AG20443 (cell line): ENCODE results near the gene HBM.
"Not testable (repeated sequence)": the region's sequence is repeated elsewhere in the genome, so short reads cannot be mapped to it uniquely, and the experiment has no call there.

Experiments used
- DNase-seq: peaks from one replicate; pipeline ENCODE4 v3.0.0; 2012; ENCODE audit warnings: low spot score, mixed read lengths

Gene HBM

DNA sequence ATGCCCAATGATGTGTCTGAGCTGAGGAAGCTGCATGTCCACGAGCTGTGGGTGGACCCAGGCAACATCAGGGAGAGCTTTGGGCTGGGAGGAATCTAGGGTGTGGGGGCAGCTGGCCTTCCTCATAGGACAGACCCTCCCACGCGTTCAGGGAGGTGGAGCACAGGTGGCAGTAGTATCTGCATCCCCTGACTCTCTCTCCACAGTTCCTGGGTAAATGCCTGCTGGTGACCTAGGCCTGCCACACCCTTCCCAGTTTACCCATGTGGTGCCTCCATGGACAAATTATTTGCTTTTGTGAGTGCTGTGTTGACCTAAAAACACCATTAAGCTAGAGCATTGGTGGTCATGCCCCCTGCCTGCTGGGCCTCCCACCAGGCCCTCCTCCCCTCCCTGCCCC lies 3.2 kb downstream of the HBM start:
- DNase-seq: no peak

DNA sequence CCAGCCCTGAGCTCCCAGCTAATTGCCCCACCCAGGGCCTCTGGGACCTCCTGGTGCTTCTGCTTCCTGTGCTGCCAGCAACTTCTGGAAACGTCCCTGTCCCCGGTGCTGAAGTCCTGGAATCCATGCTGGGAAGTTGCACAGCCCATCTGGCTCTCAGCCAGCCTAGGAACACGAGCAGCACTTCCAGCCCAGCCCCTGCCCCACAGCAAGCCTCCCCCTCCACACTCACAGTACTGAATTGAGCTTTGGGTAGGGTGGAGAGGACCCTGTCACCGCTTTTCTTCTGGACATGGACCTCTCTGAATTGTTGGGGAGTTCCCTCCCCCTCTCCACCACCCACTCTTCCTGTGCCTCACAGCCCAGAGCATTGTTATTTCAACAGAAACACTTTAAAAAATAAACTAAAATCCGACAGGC lies 4.3 kb downstream of the HBM start:
- DNase-seq: not testable (repeated sequence)

DNA sequence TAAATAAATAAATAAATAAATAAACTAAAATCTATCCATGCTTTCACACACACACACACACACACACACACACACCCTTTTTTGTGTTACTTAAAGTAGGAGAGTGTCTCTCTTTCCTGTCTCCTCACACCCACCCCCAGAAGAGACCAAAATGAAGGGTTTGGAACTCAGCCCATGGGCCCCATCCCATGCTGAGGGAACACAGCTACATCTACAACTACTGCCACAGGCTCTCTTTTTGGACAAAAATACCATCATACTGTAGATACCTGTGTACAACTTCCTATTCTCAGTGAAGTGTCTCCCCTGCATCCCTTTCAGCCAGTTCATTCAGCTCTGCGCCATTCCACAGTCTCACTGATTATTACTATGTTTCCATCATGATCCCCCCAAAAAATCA lies 5.0 kb downstream of the HBM start:
- DNase-seq: no peak

DNA sequence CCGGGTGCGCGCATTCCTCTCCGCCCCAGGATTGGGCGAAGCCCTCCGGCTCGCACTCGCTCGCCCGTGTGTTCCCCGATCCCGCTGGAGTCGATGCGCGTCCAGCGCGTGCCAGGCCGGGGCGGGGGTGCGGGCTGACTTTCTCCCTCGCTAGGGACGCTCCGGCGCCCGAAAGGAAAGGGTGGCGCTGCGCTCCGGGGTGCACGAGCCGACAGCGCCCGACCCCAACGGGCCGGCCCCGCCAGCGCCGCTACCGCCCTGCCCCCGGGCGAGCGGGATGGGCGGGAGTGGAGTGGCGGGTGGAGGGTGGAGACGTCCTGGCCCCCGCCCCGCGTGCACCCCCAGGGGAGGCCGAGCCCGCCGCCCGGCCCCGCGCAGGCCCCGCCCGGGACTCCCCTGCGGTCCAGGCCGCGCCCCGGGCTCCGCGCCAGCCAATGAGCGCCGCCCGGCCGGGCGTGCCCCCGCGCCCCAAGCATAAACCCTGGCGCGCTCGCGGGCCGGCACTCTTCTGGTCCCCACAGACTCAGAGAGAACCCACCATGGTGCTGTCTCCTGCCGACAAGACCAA lies 6.7 kb downstream of the HBM start, which contains the start of gene HBA2:
Gene HBA2 (plus strand): TSS at position 503 of the 568 bp plus-strand sequence. CDS start 37 bp downstream, at position 540.
- not testable (repeated sequence) for DNase-seq

DNA sequence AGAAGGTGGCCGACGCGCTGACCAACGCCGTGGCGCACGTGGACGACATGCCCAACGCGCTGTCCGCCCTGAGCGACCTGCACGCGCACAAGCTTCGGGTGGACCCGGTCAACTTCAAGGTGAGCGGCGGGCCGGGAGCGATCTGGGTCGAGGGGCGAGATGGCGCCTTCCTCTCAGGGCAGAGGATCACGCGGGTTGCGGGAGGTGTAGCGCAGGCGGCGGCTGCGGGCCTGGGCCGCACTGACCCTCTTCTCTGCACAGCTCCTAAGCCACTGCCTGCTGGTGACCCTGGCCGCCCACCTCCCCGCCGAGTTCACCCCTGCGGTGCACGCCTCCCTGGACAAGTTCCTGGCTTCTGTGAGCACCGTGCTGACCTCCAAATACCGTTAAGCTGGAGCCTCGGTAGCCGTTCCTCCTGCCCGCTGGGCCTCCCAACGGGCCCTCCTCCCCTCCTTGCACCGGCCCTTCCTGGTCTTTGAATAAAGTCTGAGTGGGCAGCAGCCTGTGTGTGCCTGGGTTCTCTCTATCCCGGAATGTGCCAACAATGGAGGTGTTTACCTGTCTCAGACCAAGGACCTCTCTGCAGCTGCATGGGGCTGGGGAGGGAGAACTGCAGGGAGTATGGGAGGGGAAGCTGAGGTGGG lies 7.6 kb downstream of the HBM start:
- not testable (repeated sequence) for DNase-seq

DNA sequence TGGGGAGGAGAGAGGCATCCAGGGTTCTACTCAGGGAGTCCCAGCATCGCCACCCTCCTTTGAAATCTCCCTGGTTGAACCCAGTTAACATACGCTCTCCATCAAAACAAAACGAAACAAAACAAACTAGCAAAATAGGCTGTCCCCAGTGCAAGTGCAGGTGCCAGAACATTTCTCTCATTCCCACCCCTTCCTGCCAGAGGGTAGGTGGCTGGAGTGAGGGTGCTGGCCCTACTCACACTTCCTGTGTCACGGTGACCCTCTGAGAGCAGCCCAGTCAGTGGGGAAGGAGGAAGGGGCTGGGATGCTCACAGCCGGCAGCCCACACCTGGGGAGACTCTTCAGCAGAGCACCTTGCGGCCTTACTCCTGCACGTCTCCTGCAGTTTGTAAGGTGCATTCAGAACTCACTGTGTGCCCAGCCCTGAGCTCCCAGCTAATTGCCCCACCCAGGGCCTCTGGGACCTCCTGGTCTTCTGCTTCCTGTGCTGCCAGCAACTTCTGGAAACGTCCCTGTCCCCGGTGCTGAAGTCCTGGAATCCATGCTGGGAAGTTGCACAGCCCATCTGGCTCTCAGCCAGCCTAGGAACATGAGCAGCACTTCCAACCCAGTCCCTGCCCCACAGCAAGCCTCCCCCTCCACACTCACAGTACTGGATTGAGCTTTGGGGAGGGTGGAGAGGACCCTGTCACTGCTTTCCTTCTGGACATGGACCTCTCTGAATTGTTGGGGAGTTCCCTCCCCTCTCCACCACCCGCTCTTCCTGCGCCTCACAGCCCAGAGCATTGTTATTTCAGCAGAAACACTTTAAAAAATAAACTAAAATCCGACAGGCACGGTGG lies 8.4 kb downstream of the HBM start:
- DNase-seq: peak; percentile 13

DNA sequence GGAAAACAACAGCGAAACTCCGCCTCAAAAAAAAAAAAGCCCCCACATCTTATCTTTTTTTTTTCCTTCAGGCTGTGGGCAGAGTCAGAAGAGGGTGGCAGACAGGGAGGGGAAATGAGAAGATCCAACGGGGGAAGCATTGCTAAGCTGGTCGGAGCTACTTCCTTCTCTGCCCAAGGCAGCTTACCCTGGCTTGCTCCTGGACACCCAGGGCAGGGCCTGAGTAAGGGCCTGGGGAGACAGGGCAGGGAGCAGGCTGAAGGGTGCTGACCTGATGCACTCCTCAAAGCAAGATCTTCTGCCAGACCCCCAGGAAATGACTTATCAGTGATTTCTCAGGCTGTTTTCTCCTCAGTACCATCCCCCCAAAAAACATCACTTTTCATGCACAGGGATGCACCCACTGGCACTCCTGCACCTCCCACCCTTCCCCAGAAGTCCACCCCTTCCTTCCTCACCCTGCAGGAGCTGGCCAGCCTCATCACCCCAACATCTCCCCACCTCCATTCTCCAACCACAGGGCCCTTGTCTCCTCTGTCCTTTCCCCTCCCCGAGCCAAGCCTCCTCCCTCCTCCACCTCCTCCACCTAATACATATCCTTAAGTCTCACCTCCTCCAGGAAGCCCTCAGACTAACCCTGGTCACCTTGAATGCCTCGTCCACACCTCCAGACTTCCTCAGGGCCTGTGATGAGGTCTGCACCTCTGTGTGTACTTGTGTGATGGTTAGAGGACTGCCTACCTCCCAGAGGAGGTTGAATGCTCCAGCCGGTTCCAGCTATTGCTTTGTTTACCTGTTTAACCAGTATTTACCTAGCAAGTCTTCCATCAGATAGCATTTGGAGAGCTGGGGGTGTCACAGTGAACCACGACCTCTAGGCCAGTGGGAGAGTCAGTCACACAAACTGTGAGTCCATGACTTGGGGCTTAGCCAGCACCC lies 9.5 kb downstream of the HBM start:
- peak; percentile 8 for DNase-seq

DNA sequence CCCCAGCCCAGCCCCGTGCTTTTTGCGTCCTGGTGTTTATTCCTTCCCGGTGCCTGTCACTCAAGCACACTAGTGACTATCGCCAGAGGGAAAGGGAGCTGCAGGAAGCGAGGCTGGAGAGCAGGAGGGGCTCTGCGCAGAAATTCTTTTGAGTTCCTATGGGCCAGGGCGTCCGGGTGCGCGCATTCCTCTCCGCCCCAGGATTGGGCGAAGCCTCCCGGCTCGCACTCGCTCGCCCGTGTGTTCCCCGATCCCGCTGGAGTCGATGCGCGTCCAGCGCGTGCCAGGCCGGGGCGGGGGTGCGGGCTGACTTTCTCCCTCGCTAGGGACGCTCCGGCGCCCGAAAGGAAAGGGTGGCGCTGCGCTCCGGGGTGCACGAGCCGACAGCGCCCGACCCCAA lies 10.2 kb downstream of the HBM start:
- DNase-seq: not testable (repeated sequence)

DNA sequence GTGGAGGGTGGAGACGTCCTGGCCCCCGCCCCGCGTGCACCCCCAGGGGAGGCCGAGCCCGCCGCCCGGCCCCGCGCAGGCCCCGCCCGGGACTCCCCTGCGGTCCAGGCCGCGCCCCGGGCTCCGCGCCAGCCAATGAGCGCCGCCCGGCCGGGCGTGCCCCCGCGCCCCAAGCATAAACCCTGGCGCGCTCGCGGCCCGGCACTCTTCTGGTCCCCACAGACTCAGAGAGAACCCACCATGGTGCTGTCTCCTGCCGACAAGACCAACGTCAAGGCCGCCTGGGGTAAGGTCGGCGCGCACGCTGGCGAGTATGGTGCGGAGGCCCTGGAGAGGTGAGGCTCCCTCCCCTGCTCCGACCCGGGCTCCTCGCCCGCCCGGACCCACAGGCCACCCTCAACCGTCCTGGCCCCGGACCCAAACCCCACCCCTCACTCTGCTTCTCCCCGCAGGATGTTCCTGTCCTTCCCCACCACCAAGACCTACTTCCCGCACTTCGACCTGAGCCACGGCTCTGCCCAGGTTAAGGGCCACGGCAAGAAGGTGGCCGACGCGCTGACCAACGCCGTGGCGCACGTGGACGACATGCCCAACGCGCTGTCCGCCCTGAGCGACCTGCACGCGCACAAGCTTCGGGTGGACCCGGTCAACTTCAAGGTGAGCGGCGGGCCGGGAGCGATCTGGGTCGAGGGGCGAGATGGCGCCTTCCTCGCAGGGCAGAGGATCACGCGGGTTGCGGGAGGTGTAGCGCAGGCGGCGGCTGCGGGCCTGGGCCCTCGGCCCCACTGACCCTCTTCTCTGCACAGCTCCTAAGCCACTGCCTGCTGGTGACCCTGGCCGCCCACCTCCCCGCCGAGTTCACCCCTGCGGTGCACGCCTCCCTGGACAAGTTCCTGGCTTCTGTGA lies 11.0 kb downstream of the HBM start, which contains the start of gene HBA1:
Gene HBA1 (plus strand): TSS at position 204 of the 906 bp plus-strand sequence. CDS start 37 bp downstream, at position 241.
- DNase-seq: not testable (repeated sequence)

DNA sequence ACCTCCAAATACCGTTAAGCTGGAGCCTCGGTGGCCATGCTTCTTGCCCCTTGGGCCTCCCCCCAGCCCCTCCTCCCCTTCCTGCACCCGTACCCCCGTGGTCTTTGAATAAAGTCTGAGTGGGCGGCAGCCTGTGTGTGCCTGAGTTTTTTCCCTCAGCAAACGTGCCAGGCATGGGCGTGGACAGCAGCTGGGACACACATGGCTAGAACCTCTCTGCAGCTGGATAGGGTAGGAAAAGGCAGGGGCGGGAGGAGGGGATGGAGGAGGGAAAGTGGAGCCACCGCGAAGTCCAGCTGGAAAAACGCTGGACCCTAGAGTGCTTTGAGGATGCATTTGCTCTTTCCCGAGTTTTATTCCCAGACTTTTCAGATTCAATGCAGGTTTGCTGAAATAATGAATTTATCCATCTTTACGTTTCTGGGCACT lies 11.6 kb downstream of the HBM start:
- DNase-seq: peak; percentile 64

DNA sequence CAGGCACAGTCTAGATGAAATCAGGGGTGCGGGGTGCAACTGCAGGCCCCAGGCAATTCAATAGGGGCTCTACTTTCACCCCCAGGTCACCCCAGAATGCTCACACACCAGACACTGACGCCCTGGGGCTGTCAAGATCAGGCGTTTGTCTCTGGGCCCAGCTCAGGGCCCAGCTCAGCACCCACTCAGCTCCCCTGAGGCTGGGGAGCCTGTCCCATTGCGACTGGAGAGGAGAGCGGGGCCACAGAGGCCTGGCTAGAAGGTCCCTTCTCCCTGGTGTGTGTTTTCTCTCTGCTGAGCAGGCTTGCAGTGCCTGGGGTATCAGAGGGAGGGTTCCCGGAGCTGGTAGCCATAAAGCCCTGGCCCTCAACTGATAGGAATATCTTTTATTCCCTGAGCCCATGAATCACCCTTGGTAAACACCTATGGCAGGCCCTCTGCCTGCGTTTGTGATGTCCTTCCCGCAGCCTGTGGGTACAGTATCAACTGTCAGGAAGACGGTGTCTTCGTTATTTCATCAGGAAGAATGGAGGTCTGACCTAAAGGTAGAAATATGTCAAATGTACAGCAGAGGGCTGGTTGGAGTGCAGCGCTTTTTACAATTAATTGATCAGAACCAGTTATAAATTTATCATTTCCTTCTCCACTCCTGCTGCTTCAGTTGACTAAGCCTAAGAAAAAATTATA lies 12.3 kb downstream of the HBM start:
- no peak for DNase-seq

DNA sequence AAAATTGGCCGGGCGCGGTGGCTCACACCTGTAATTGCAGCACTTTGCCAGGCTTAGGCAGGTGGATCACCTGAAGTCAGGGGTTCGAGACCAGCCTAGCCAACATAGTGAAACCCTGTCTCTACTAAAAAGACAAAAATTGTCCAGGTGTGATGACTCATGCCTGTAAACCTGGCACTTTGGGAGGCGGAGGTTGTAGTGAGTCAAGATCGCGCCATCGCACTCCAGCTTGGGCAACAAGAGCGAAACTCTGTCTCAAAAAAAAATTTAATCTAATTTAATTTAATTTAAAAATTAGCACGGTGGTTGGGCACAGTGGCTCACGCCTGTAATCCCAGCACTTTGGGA lies 12.9 kb downstream of the HBM start:
- DNase-seq: no peak

DNA sequence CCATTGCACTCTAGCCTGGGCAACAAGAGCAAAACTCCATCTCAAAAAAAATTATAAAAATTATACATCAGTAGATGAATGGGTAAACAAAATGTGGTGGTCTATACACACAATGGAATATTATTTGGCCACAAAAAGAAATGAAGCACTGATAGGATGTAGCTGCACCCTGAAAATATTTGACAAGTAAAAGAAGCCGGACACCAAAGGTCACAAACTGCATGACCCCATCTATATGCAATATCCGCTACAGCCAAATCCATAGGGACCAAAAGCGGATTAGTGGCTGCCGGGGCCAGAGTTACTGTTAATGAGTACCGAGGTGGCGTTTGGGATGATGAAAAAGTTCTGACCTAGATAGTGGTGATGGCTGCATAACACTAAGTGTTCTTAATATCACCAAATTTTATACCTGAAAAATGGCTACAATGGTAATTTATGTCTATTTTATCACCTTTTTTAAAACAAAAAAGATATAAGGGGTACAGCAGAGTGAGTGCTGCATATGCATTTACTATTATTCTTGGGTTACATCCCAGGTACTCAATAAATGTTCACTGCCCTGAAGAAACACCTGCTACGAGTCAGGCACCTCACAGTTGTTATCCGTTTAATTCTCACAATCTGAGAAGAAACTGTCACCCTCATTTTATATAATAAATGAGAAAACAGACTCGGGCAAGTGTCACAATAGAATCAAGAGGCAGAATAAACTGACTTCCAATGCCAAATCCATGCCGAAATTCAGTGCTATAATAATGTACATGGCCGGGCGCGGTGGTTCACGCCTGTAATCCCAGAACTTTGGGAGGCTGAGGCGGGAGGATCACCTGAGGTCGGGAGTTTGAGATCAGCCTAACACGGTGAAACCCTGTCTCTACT lies 13.7 kb downstream of the HBM start:
- DNase-seq: no peak

DNA sequence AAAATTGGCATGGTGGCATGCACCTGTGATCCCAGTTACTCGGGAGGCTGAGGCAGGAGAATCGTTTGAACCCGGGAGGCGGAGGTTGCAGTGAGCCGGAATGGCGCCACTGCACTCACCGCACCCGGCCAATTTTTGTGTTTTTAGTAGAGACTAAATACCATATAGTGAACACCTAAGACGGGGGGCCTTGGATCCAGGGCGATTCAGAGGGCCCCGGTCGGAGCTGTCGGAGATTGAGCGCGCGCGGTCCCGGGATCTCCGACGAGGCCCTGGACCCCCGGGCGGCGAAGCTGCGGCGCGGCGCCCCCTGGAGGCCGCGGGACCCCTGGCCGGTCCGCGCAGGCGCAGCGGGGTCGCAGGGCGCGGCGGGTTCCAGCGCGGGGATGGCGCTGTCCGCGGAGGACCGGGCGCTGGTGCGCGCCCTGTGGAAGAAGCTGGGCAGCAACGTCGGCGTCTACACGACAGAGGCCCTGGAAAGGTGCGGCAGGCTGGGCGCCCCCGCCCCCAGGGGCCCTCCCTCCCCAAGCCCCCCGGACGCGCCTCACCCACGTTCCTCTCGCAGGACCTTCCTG lies 14.4 kb downstream of the HBM start, which contains the start of gene HBQ1:
Gene HBQ1 (plus strand): TSS at position 359 of the 575 bp plus-strand sequence. CDS start 28 bp downstream, at position 387.
- DNase-seq: peak; percentile 89

DNA sequence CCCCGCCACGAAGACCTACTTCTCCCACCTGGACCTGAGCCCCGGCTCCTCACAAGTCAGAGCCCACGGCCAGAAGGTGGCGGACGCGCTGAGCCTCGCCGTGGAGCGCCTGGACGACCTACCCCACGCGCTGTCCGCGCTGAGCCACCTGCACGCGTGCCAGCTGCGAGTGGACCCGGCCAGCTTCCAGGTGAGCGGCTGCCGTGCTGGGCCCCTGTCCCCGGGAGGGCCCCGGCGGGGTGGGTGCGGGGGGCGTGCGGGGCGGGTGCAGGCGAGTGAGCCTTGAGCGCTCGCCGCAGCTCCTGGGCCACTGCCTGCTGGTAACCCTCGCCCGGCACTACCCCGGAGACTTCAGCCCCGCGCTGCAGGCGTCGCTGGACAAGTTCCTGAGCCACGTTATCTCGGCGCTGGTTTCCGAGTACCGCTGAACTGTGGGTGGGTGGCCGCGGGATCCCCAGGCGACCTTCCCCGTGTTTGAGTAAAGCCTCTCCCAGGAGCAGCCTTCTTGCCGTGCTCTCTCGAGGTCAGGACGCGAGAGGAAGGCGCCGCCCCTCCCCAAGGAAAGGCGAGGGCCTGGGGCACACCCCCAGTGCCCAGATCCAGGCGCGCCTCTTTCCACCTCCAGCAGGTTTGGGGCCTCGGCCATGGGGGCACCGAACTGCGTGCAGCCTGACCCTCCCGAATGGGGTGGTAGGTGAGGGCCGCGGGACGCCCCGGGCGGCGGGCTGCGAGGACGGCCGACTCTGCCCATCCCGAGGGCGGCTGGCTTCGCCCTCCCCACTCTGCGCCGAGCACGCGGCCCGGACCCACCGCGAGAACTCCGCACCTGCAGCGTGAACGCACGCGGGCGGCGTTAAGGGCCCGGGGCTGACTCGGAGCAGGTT lies 15.1 kb downstream of the HBM start:
- DNase-seq: peak; percentile 93

DNA sequence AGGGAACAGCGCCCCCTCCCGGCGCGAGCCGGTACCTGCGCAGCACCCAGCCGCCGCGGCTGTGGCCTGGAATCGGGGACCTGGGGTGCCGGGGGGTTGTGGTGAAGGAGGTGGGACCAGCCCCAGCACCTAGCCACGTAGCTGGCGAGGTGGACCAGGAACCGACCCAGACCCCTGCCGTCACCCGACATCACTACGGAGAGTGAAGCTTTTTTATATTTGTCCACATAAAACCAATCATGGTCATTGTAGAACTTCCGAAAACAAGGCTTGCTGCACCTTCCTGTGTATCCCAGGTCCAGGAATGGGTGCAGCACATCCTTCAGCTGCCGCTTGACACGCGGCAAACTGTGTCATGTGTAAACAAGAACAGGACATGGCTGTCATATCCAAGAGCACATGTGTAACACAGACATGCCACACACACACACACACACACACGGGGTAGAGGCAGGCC lies 15.8 kb downstream of the HBM start:
- DNase-seq: no peak

DNA sequence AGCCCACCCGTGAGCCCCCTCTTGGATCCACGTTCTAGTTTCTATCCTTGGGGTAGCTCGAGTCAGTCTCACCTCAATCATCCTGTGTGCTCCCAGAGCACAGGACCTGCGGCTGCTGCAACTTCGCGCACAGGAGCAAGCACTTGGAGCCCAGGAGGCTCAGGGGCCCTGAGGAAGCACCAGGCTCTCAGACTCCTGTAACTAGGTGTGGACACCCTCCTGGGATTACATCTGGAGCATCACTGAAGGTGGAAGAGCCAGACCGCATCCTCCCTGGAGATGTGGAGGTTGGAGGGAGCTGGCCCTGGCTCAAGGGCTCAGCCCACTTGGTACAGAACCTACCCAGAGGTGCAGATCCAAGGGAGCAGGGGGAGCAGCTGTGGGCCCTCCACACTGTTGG lies 17.2 kb downstream of the HBM start:
- no peak for DNase-seq
